LNCAP (cell line): ENCODE measurements around the gene YBX2.

Experiments
- TF ChIP-seq, protein P1 (sequence below): fragments of 450-650 bp; IDR thresholded peaks from 2 replicates; pipeline ENCODE4 v1.5.1; 2017; ENCODE audit warnings: mild to moderate bottlenecking

Gene YBX2

DNA sequence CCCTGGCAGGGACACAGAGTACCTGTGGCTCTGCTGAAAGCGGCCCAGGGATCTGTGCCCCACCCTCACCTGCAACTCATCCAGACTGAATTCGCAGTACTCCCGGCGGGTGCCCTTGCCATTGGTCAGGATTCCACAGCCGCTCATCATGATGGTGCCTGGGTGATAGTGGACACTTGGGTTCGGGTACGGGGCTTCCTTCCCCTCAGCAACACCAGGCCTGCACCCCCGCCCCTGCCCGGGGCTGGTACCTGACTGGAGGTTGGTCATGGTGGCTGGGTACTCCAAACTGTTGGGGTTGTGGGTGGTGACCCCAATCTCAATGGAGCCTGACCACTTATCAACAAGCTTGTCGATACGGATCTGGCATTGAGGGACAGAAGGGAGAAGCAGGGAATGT is 31.7 kb upstream of the YBX2 start:
- TF ChIP-seq, protein P1, sequence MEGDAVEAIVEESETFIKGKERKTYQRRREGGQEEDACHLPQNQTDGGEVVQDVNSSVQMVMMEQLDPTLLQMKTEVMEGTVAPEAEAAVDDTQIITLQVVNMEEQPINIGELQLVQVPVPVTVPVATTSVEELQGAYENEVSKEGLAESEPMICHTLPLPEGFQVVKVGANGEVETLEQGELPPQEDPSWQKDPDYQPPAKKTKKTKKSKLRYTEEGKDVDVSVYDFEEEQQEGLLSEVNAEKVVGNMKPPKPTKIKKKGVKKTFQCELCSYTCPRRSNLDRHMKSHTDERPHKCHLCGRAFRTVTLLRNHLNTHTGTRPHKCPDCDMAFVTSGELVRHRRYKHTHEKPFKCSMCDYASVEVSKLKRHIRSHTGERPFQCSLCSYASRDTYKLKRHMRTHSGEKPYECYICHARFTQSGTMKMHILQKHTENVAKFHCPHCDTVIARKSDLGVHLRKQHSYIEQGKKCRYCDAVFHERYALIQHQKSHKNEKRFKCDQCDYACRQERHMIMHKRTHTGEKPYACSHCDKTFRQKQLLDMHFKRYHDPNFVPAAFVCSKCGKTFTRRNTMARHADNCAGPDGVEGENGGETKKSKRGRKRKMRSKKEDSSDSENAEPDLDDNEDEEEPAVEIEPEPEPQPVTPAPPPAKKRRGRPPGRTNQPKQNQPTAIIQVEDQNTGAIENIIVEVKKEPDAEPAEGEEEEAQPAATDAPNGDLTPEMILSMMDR: no peak

DNA sequence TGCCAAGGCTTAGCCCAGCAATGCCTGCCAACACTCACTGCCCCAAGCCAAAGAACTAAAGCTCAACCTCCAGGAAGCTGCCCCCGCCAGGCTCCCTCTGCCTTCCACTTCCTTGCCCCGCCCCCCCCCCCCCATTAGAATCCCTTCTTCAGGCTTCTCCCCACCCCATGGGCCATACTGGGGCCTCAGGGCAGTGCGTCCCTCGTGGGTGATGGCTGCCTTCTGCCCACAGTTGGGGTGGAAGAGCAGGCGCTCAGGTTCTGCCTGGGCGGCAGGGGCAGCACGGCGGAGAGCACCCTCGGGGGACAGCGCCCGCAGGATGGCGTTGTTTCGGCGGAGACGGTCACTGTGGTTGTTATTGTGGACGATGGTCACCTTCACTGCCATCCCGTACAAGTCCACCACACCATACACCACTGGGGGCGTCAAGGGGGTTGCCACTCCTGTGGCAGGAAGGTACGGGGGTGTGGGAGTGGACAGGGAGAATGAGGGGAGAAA is 30.6 kb upstream of the YBX2 start:
- TF ChIP-seq, protein P1: no peak

DNA sequence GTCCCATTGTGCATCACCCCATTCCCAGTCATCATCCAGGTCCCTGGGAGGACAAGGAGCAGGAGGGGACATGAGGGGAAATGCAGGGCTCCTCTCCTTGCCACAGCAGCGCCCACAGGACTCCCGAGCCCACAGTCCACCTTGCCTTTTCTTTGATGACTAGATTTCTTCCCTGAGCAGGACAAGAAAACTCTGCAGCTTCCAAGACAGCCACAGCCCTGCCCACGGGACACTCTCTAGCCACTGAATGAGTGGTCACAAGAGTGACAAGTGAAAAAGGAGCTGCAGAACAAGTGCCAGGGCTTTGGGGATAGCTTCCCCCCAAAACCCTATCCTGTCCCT is 30.0 kb upstream of the YBX2 start:
- TF ChIP-seq, protein P1: peak; percentile 46

DNA sequence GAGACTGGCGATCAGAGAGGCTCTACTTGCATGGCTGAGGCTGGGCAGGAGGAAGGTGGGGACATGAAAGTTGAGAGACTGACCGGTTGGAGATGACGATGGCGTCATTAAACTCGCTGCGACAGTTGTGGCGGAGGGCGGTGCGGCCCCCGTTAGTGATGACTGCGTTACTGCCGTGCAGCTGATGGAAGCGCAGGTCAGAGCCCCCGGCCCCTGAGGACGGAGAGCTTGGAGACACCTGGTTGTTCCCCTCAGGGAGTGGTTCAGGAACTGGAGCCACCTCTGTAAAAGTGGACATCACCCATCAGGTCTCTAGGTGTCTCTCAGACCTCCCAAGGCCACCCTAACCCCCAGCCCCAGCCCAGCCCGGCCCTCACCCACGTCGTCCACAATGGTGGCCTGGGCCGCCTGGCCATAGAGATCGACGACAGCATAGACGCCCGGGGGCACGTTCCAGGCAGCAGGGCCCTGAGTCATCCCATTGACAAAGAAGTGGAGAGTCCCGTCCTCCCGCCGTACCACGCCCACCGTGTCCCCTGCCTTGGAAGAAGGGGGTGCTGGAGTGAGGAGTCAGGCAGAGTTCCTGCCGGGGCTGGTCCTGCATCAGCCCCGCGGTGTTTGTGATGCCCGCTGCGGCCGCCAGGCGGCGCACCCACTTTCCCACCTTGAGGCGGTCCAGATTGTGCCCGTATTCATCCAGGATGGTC is 29.4 kb upstream of the YBX2 start:
- TF ChIP-seq, protein P1: peak; percentile 96

DNA sequence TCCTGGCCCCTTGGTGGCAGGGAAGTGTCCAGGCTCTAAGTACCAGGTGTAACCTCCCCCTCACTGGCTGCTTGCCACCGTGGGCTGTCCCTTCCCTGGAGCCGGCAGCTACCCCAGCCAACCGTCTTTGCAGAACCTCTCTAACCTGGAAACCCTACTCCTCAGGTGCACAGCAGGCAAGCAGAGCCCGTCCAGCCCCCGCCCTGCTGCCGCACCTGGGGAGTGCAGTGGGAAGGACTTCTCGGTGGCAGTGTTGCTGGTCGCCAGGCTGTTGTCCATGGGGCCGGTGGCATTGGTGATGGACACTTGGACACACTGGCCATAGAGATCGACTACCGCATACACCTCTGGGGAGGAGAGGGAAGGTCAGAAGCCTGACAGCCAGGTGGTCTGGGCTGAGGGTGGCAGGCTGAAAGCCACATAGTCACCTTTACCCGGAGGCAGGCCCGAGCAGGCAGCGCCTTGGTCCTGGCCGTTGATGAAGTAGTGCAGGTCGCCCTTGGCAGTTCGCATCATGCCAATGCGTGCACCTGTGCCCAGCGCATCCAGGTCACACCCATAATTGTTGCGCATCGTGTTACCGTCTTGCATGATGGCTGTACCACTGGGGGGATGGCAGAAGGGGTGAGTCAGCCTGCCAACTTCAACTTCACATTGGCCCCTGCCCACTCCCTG is 28.2 kb upstream of the YBX2 start:
- TF ChIP-seq, protein P1: no peak

DNA sequence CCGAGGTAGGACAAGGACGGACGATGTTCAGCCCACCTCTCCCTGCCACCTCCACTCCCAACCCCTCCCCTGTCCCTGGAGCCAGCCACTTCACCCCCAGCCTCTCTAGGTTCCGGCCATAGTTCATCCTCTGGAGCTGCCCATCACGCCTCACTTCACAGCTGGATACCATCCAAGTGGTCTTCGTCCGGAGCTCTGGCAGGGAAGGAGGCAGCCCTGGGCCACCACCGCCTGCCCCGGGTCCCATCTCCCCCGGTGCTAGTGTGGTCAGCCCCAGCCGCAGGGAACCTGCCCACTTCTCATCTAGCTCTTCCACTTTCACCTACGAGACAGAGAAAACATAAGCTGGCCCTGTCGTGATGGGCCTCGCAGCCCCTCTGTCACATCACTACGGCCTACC is 27.0 kb upstream of the YBX2 start:
- TF ChIP-seq, protein P1: no peak

DNA sequence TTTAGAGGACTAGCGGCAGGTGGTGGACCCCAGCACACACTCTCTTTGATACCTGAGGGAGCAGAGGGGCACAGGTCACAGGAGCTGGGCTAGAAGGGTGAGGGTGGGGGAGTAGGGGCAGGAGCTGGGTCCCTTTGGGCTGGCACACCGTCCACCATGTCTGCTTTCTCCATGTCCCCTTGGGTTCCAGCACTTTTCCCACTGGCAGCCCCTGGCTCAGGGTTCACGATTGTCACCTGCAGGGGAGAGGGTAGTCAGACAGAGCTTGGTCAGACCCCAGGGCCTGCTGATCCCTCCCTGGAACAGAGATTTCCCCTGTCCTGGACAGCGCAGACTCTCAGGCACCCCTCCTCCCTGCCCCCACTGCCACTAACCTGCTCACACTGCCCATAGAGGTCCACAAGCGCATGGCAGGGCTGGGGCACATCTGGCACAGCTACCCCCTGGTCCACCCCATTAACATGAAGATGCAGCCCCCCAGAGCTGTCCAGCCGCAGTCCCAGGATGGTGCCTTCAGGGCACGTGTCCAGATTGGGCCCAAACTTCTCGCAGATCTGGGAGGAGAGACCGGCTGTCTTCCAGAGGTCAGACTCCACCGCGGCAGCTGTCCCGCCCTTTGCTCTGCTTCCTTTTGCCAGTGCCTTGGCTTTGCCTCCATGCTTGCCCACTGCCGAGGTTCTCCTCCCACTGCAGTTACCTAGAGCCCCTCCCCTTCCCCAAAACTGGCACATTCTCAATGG is 23.9 kb upstream of the YBX2 start:
- TF ChIP-seq, protein P1: no peak
